ENCODE results near the gene CHKB. TPM values are rescaled to one million over a fixed set of nuclear protein-coding genes. Genes with fewer than 3 reads are reported as not detected.

The CHKB gene
- total RNA-seq, 1 donor from 2014 or later: 47.6 TPM

- no peak for DNase-seq (ENCODE audit: low spot score)
Measured at GRCh38 chr22:50600538-50600937, 17.9 kb upstream of the CHKB start, which contains the start of gene MAPK8IP2. MAPK8IP2 (plus strand) TSS chr22:50600793; CDS start chr22:50600819, 26 bp downstream.

GRCh38 chr22:50599816-50600455 is 17.3 kb upstream of the CHKB start:
- no peak for DNase-seq (ENCODE audit: low spot score)

- no peak for DNase-seq (ENCODE audit: low spot score)
Measured at GRCh38 chr22:50597097-50597496, 14.4 kb upstream of the CHKB start.

- DNase-seq (ENCODE audit: low spot score): no peak
Measured at GRCh38 chr22:50595189-50595588, 12.5 kb upstream of the CHKB start.

- DNase-seq (ENCODE audit: low spot score): no peak
Measured at GRCh38 chr22:50587407-50587806, 4.8 kb upstream of the CHKB start.

GRCh38 chr22:50586416-50586815 is 3.8 kb upstream of the CHKB start:
- DNase-seq (ENCODE audit: low spot score): no peak

GRCh38 chr22:50585781-50586180 is 3.1 kb upstream of the CHKB start:
- DNase-seq (ENCODE audit: low spot score): no peak

- DNase-seq (ENCODE audit: low spot score): no peak
Measured at GRCh38 chr22:50585238-50585637, 2.6 kb upstream of the CHKB start.

GRCh38 chr22:50584106-50585096 is 1.8 kb upstream of the CHKB start:
- no peak for DNase-seq (ENCODE audit: low spot score)

- DNase-seq (ENCODE audit: low spot score): no peak
Measured at GRCh38 chr22:50583294-50583861, 729 bp upstream of the CHKB start.

- DNase-seq (ENCODE audit: low spot score): no peak
Measured at GRCh38 chr22:50581950-50582492, 628 bp downstream of the CHKB start.

- DNase-seq (ENCODE audit: low spot score): no peak
Measured at GRCh38 chr22:50581031-50581949, 1.4 kb downstream of the CHKB start.

- no peak for DNase-seq (ENCODE audit: low spot score)
Measured at GRCh38 chr22:50579752-50580151, 2.9 kb downstream of the CHKB start.

- DNase-seq (ENCODE audit: low spot score): no peak
Measured at GRCh38 chr22:50578776-50579310, 3.8 kb downstream of the CHKB start.

GRCh38 chr22:50577987-50578775 is 4.5 kb downstream of the CHKB start, which contains the start of gene CPT1B:
CPT1B (minus strand) TSS chr22:50578427; CDS start chr22:50577915, 512 bp downstream.
- no peak for DNase-seq (ENCODE audit: low spot score)

GRCh38 chr22:50577697-50577986 is 5.0 kb downstream of the CHKB start:
- no peak for DNase-seq (ENCODE audit: low spot score)

GRCh38 chr22:50576806-50577696 is 5.6 kb downstream of the CHKB start:
- no peak for DNase-seq (ENCODE audit: low spot score)

- DNase-seq (ENCODE audit: low spot score): no peak
Measured at GRCh38 chr22:50576070-50576469, 6.6 kb downstream of the CHKB start.

Measured in mesenteric fat pad (tissue), 1 donor.